ENCODE measurements around the gene LRRC14B. TPM values are rescaled to one million over a fixed set of nuclear protein-coding genes. Genes with fewer than 3 reads are reported as not detected.

Gene LRRC14B
- total and polyA plus RNA-seq, 4 donors: 0.09 TPM; not detected in 3

- Histone ChIP-seq H3K27ac (ENCODE audit: low read depth in 1 of 2, low read length in 2 of 2) (no peak overlapping the region), H3K9me3 (ENCODE audit: control insufficient read depth in 4 of 4, low read length in 3 of 4) (no peaks in the 10 kb centered on the region), H3K4me1 (ENCODE audit: control insufficient read depth in 4 of 4, insufficient read depth in 4 of 4, low read length in 3 of 4) (no peaks in the 10 kb centered on the region), H3K4me3 (ENCODE audit: low read depth in 1 of 3, low read length in 3 of 3) (no peak overlapping the region), H3K9ac (ENCODE audit: low read depth in 1 of 2, low read length in 2 of 2) (no peak overlapping the region), H3K36me3 (ENCODE audit: control insufficient read depth in 4 of 4, insufficient read depth in 3 of 4, low read depth in 1 of 4, low read length in 3 of 4) (no peaks in the 10 kb centered on the region), H3K27me3 (ENCODE audit: control insufficient read depth in 4 of 4, insufficient read depth in 4 of 4, low read length in 3 of 4) (no peaks in the 10 kb centered on the region)
- no peak for DNase-seq (ENCODE audit: low spot score)
- TF ChIP-seq MAX (IDR thresholded peaks at IDR 0.05) (no peak), RAD21 (IDR thresholded peaks at IDR 0.05) (no peak), FOXA1 (IDR thresholded peaks at IDR 0.05) (no peak), YY1 (IDR thresholded peaks at IDR 0.05) (no peak)
- WGBS: 91% methylated on average over 17 of the region's 17 CpGs
Measured at GRCh38 chr5:161803-162110, 29.5 kb upstream of the LRRC14B start.

- WGBS: 79% methylated on average over 19 of the region's 19 CpGs
Measured at GRCh38 chr5:162190-162564, 29.1 kb upstream of the LRRC14B start.

GRCh38 chr5:162565-163337 is 28.5 kb upstream of the LRRC14B start:
- Histone ChIP-seq H3K27ac (ENCODE audit: low read depth in 1 of 2, low read length in 2 of 2) (no peak overlapping the region), H3K27me3 (ENCODE audit: control insufficient read depth in 4 of 4, insufficient read depth in 4 of 4, low read length in 3 of 4) (no peaks in the 10 kb centered on the region), H3K9me3 (ENCODE audit: control insufficient read depth in 4 of 4, low read length in 3 of 4) (no peaks in the 10 kb centered on the region), H3K36me3 (ENCODE audit: control insufficient read depth in 4 of 4, insufficient read depth in 3 of 4, low read depth in 1 of 4, low read length in 3 of 4) (no peaks in the 10 kb centered on the region), H3K4me3 (ENCODE audit: low read depth in 1 of 3, low read length in 3 of 3) (no peak overlapping the region), H3K4me1 (ENCODE audit: control insufficient read depth in 4 of 4, insufficient read depth in 4 of 4, low read length in 3 of 4) (no peaks in the 10 kb centered on the region), H3K9ac (ENCODE audit: low read depth in 1 of 2, low read length in 2 of 2) (no peak overlapping the region)
- no peak for DNase-seq (ENCODE audit: low spot score)
- TF ChIP-seq FOXA1 (IDR thresholded peaks at IDR 0.05) (no peak), EGR1 (IDR thresholded peaks at IDR 0.05; ENCODE audit: low read depth in 2 of 2) (no peak), HNF4G (IDR thresholded peaks at IDR 0.05) (no peak), YY1 (IDR thresholded peaks at IDR 0.05) (no peak), HNF4A (conservative IDR thresholded peaks at IDR 0.05) (no peak), SP1 (IDR thresholded peaks at IDR 0.05) (no peak), CTCF (IDR thresholded peaks at IDR 0.05; ENCODE audit: low read depth, low read length, missing input control) (no peak), TAF1 (conservative IDR thresholded peaks at IDR 0.05) (no peak), ATF3 (IDR thresholded peaks at IDR 0.05) (no peak), MAX (IDR thresholded peaks at IDR 0.05) (no peak)
- 89% methylated on average over 23 of the region's 23 CpGs for WGBS

More at GRCh38 chr5:162190-162564, 29.1 kb upstream of the LRRC14B start:
- Histone ChIP-seq H3K27me3 (ENCODE audit: control insufficient read depth in 4 of 4, insufficient read depth in 4 of 4, low read length in 3 of 4) (no peaks in the 10 kb centered on the region), H3K36me3 (ENCODE audit: control insufficient read depth in 4 of 4, insufficient read depth in 3 of 4, low read depth in 1 of 4, low read length in 3 of 4) (no peaks in the 10 kb centered on the region), H3K27ac (ENCODE audit: low read depth in 1 of 2, low read length in 2 of 2) (no peak overlapping the region), H3K9me3 (ENCODE audit: control insufficient read depth in 4 of 4, low read length in 3 of 4) (no peaks in the 10 kb centered on the region), H3K4me1 (ENCODE audit: control insufficient read depth in 4 of 4, insufficient read depth in 4 of 4, low read length in 3 of 4) (no peaks in the 10 kb centered on the region), H3K9ac (ENCODE audit: low read depth in 1 of 2, low read length in 2 of 2) (no peak overlapping the region), H3K4me3 (ENCODE audit: low read depth in 1 of 3, low read length in 3 of 3) (no peak overlapping the region)
- DNase-seq (ENCODE audit: low spot score): no peak
- TF ChIP-seq YY1 (IDR thresholded peaks at IDR 0.05) (no peak), HNF4A (conservative IDR thresholded peaks at IDR 0.05) (no peak), EGR1 (IDR thresholded peaks at IDR 0.05; ENCODE audit: low read depth in 2 of 2) (no peak), CTCF (IDR thresholded peaks at IDR 0.05; ENCODE audit: low read depth, low read length, missing input control) (no peak), SP1 (IDR thresholded peaks at IDR 0.05) (no peak), GABPA (IDR thresholded peaks at IDR 0.05 in 1 of 2, conservative IDR thresholded peaks at IDR 0.05 in 1 of 2) (no peak), NR2F2 (IDR thresholded peaks at IDR 0.05) (no peak)

Data from liver (tissue), 9 donors.